Activated T-cell treated with anti-CD3 and anti-CD28 coated beads for 4 hours (primary cell): Measurements from ENCODE around the gene SMIM36.
"Not testable (repeated sequence)": the region's sequence is repeated elsewhere in the genome, so short reads cannot be mapped to it uniquely, and the experiment has no call there.

ENCODE experiments used
- DNase-seq: peaks from one replicate; pipeline ENCODE4 v3.0.0-alpha.2; 2020

Gene SMIM36

DNA sequence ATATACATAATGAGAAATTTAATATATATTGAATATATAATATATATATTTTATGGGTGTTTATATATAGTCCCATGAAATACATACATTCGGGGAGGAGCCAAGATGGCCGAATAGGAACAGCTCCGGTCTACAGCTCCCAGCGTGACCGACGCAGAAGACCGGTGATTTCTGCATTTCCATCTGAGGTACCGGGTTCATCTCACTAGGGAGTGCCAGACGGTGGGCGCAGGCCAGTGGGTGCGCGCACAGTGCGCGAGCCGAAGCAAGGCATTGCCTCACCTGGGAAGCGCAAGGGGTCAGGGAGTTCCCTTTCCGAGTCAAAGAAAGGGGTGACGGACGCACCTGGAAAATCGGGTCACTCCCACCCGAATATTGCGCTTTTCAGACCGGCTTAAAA is 9.6 kb downstream of the SMIM36 start:
- DNase-seq: not testable (repeated sequence)

DNA sequence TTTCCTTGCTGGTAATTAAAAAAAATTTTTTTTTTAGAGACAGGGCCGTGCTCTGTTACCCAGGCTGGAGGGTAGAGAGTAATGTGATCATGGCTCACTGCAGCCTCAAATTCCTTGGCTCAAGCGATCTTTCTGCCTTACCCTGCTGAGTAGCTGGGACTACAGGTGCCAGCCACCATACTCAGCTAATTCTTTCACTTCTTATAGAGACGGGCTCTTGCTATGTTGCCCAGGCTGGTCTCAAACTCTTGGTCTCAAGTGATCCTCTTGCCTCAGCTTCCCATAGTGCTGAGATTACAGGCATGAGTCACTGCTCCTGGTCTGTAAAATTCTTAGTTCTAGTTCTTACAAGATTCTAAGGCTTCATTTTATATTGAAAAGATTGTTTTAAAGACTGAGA is 11.1 kb downstream of the SMIM36 start:
- DNase-seq: no peak

DNA sequence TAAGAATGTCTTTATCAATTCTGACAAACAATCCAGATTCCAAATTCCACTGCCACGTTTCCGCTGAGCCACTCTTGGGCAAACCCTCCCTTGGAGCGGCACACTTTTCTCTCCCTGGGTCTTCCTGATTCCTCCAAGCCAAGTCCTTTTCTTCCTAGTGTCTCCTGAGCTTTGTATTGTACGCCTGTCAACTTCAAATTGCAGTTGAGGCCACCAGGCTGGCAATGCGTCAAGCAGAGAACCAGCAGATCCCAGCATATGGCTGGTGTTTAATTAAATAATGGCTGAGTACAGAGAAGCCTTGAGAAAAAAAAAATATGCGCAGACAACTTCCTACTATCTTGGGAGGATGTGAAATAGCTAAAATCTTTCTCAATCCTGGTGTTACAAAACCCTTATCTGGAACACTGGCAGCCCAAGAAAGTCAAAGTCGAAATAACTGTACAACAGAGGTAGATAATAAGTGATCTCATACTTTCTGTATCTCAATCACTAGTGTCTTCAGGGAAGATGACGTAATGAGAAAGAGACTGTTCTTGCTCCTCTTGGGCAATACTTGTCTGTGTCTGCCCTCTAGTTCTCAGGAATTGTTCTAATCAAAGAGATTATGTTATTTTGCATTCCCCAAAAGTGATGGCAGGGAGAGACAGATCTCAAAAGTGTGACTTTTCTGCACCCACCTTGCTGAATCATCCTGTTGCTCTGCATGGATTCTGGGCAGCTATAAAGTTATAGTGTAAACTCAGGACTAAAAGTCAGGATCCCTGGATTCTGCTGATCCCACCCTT is 15.0 kb downstream of the SMIM36 start:
- no peak for DNase-seq

DNA sequence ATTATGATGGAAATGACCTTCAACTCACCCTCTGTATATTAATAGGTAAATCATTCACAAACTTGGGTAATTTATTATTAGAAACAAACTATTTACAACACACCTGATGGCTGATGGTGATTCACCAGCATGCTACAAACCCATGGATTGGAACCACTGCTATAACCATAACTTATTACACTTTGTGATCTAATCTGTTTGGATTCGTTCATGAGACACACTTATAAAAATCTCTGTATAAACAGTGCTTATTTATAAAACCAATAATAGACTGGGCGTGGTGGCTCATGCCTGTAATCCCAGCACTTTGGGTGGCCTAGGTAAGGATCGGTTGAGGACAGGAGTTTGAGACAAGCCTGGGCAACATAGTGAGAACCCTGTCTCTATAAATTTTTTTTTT is 16.0 kb downstream of the SMIM36 start:
- DNase-seq: no peak

DNA sequence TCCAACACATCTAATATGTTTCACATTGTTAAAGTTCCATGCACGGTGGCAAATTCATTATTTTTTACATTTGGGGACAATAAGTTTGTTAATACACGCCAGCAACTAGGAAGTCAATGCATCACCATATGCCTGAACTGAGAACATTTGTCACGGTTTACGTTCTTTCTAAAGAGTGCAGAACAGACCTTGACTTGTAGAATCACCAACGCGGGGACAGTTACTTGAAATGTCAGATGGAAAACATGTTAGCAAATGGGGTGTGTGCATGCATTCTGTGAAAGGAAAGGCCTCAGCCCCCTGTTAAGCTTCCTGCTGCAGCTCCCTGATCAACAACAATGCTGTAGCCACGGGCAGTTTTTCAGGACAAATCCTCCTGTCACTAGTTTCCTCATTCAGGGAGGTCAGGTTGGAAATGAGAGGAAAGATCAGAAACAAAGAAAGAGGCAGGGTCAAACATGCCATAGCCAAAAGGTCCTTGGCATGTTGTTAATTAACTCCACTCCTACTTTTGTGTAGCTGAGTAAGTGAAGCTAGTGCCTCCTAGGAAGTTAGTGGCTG is 18.4 kb downstream of the SMIM36 start:
- DNase-seq: no peak

DNA sequence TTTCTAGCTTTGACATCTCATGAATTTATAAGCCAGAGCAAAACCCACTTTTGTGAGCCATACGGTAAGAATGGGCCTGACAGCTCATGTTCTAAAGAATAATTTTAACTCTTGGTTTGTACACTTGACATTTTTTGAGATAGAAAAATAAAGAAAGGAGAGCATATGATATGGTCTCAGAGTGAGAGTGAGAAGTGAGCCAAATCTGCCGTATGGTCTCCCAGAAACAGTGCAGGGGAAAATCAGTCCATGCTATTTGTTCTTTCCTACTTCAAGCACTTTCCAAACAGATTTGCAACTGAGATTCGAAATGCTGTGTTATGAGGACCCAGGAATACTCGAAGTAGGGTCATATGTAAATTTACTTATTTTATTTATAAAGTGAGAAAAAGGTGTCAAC is 20.9 kb downstream of the SMIM36 start:
- DNase-seq: no peak

DNA sequence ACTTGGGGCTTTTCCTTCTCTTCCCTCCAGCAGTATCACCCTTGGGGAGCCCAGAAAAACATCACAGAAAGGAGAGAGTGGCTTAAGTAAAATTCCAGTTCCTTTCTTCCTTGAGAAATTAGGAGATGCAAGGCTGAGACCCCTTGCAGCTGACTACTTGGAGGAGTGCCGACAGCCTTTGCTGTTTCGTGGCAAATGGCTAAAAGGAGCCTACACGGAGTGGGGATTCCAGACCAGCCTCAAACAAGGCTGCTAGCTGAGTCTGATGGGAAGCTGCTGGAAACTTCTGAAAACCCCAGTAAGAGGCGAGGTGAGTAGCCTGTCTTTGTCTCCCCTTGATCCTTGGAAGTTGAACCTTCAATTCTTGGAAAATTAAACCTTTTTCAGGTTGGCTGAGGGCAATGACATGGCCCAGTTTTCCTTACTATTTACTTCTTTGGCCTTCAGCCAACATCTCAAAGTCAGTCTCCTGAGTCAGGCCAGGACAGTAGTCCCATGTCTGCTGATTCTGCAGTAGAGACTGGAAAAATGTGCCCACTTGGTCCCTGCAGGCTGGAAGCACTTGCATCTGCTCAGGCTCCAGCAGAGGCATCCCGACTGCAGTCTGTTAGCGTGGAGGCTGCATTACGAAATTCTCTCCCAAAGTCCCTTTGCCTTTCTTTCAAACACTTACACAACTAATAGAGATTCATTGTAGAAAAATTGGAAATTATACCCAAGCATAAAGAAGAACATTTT is 23.4 kb downstream of the SMIM36 start:
- no peak for DNase-seq

DNA sequence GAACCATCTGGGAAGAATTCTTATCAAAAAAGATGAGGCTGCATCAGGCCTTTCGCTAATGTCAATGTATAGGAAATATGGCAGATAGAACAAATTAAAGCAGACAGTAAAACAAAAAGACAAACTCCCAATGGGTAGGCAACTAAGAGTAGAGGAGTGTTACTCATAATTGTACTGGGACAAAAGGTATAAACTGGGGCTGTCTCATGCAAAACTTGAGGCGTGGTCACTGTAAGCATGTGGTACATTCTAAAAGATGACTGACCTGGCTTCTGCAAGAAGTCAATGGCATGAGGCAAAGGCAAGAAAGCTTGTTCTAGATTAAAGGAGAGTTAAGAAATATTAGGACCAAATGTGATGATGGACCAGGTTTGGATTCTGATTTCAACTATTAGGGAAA is 26.7 kb downstream of the SMIM36 start:
- no peak for DNase-seq

DNA sequence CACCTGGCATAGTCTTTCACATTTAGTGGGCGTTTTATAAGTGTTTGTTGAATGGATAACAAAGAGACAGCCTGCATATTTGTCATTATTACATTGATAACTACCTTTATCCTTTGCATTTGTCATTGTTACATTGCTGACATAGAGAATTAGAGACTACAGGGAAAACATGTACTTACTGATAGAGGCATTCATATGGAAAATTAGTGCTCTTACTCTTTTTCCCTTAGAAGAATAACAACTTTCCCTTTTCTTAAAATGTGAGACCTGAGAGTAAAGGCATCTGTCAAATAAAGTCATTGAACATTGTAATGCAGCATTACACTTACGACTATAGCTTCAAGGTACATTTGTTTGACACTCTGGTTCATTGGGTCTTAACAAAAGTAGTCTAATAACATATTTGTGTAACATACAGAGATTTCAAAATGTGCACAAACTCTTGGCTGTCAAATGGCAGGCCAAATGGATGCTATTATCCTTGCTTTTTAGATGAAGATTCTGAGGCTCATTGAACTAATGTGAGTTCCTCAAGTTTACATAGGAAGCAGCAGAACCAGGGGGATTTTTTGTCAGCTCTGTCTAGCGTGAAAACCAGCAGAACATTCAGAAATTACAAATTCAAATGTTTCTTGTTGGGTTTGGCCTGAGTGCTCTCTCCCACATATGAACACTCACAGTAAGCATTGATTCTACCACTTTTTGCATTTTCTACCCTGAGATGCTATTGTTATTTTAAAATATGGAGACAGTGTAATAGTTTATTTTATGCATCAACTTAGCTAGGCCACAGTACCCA is 28.5 kb downstream of the SMIM36 start:
- DNase-seq: no peak

DNA sequence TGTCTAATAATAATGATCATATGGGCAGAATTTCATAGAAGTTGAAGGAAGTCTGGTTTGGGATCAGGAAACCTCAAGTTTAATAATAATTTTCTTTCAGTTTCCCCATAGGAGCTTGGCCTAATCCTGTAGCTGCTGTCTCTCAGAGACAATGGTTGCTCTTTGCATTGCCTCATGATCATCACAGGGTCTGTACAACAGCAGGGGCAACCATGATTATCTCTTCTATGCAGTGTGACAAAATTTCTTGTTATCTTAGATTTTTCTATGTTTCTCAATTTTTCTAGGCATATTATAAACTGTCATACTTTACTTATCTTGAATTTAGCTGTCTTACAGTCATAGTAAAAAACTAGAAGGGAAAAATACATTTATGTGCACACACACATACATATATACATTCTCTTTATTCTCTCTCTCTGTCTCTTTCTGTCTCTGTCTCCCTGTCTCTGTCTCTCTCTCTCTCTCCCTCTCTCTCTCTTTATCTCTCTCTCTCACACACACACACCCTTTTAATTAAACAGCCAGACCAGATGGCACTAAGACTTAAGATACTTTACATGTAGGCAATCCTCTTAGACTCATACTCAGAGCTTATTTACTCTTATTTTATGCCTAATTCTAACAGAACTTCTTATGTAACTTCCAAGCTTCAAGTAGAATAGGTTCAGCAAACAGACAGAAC is 30.5 kb downstream of the SMIM36 start:
- DNase-seq: no peak

DNA sequence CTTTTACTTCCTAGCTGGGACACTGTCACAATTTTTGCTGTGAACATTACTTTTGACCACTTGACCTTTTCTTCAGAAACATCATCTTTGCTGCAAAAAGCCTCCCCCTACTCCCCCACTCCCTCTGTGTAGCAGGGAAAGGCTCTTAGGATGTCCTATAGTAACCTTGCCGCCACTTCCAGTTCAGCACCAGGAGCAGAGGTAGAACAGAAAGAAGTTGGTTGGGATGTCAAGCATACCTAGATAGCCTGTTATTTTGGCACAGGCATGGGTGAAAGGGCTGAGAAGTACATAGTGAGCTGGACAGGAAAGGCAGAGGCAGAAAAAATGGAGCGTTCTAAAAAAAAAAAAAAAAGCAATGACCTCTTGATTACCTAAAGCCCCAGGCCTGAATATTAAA is 31.3 kb downstream of the SMIM36 start:
- no peak for DNase-seq

DNA sequence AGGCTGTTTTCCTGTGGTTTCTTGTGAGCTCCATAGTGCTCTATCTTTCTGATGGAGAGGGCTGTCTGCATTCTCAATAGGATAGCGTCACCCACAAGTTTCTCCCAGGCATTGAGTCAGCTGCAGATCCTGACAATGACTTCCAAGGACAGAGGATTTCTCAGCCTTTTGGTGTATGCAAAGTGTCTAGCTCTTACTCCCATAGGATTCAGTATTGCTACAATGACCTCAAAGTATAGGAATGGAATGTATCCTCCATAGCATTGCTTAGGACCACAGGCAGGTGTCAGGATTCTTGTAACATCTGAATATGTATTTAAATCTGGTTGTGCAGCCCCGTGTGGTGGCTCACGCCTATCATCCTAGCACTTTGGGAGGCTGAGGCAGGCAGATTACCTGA is 32.3 kb downstream of the SMIM36 start:
- DNase-seq: no peak

DNA sequence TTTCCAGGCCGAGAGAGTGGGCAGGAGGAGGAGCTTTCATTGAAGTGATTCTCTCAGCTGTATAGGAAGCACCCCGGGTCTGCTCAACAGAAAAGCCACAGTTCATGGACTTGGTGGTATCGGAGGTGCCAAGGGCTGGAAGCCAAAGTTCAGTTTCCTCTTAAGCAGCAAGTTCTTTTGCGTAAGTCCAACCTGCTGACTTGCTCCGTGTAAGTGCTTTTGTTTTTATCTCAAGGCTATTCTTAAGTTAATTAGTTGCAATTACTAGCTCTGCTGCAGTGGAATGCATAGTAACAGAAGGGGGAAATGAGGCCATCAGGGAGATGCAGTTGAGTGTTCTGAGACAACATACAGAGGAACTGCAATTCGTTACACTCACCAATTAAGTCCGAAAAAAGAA is 44.6 kb downstream of the SMIM36 start:
- no peak for DNase-seq

DNA sequence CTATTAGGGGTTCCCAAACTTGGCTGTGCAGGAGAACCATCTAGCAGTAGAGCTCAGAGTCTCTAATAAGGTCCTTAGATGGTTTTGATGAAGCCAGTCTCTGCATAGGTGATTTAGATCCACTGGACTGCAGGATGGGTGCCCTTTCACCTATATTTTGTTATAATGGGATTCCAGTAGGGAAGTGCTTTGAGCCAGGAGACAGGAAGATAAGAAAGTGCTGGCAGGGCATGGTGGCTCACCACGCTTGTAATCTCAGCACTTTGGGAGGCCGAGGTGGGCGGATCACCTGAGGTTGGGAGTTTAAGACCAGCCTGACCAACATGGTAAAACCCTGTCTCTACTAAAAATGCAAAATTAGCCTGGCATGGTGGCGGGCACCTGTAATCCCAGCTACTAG is 45.5 kb downstream of the SMIM36 start:
- not testable (repeated sequence) for DNase-seq

DNA sequence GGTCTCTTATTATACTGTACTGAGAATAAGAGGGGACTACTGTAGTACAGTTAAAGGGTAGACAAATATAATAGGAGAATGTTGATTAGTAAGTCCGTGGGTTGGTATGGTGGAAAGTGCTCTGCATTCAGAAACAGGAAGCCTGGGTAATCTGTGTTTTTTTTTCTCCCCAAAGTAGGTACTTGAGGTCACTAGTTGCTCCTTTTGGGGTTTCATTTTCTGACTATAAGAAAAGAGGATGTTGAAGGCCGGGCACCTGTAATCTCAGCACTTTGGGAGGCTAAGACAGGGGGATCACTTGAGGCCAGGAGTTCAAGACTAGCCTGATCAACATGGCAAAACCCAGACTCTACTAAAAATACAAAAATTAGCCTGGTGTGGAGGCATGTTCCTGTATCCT is 47.7 kb downstream of the SMIM36 start:
- DNase-seq: no peak

DNA sequence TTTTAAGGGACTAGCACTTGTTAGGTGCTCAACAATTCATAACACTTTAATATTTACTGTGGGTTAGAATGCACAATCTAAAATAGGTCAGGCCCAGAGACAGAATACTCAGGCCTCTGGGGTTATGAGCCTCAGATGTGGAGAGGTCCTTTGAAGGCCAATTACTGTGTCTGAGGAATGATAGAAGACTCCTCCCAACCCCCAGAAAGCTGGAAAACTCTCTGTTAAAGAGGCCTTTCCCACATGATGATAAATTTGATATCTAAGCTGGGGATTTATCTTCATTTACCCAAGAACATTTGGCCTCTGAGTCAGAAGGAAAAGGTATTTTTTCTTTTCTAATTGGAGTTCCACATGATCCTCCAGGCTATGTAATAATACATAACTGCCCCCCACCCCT is 48.5 kb downstream of the SMIM36 start:
- DNase-seq: no peak

DNA sequence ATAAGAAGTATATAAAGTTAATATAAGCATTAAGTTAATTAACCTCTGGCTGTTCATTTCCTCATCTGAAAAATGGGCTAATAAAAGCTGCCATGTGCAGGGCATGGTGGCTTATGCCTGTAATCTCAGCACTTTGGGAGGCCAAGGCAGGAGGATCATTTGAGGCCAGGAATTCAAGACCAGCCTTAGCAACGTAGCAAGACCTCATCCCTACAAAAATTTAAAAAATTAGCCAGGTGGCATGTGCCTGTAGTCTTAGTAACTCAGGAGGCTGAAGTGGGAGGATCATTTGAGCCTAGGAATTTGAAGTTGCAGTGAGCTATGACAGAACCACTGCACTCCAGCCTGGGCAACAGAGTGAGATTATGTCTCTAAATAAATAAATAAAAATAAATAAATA is 49.0 kb downstream of the SMIM36 start:
- DNase-seq: no peak

DNA sequence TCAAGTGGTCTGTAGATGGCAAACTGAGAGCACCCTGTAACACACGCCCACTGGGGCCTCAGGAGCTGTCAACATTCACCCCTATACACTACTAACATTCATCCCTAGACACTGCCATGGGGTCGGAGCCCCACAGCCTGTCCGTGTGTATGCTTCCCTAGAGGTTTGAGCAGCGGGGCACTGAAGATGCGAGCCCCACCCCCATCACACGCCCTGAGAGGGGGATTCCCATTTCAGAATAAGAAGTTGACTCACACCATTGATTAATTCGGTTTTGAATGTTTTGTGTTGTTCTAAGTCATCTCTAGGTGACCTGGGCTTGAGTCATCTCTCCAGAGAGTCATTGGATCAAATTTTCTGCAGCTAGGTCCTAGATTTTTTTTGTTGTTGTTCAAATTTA is 52.3 kb downstream of the SMIM36 start:
- peak; percentile 1 for DNase-seq

DNA sequence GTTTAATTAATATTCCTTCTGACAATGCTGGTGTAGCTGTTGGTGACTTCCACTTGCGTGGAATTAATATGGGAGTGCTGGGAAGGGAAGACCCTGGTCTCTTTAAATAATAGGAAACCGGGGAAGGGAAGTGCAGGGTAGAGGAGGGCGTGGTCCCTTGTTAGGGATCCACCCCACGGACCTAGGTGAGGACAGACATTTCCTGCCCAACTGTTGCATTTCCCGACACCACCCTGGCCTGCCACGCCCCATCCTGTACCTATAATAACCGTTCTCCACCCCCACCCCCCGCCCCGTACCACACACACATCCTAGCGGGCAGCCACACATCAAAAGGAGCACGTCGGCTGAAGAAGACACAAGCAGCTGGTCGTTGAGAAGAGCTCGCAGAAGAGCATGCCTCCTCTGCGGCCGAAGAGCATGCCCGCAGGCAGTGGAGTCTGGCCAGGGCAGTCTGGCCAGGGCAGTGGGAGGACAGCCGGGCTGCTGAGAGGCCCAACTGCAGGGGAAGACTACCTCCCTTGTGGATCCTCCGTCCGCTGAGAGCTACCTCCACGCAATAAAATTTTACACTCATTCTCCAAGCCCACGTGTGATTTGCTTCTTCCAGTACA is 52.9 kb downstream of the SMIM36 start:
- no peak for DNase-seq

DNA sequence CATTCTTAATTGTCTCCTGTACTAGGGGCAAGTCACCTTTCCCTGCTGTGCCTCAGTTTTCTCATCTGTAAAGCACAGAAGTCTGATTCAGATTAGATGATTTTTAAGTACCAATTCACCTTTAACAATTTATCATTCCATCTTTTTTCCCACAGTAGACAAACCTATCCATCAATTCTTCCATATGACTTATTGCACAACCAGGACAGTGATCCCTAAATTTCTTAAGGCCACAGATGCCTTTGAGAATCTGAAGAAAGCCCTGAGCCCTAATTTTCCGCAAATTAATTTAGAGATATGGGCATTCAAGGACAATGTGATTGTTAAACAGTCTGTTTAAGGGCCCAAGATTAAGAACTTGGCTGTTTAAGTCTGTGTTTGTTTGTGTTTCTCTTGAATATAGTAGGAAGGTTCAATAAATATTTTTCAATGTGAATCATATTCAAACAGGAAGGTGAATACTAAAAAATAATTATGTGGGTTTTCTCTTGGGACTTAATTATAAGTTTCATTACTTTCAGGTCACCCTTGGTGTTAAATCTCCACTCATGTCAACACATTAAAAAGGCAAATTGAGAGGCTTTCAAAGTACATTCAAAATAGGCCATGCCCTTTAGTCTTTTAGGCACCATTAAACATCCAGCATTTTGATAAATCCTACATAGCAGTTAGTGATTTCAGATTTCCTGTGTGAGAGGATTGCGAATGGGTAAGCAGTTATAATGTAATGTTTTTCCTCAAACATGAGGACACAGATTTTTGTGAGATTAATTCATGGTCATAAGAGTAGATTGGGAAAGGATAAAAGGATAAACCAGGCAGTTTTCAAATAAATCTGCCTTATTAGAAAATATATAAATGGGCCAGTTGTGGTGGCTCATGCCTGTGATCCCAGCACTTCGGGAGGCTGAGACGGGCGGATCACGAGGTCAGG is 54.7 kb downstream of the SMIM36 start:
- DNase-seq: no peak

DNA sequence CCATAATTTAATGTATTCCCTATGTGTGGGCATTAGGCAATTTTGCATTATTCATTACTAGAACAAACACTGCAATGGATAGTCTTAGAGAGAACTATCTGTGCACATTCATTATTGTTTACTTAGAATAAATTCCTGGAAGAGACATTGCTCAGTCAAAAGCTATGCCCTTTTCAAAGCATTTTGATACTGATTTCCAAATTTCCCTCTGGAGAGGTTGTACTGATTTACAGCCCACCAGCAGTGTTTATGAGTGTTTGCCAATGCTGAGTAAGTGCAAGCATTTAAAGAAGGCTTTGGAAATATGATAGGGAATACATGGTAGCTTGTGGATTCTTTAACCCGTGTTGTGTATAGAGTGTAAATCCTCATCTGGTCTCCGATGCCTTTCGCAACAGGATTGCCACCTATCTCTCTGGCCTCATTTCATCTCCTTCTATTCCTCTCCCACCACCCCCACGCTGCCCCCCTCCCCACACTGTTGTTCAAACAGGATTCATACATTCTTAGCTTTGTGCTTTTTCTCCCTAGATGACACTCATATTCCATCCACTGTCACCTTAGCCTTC is 56.3 kb downstream of the SMIM36 start:
- no peak for DNase-seq
